ENCODE measurements around the gene POLR2B. TPM values are rescaled to one million over a fixed set of nuclear protein-coding genes. Genes with fewer than 3 reads are reported as not detected.

The POLR2B gene
- total RNA-seq, 1 experiment from 2014 or later, result 129 TPM

- Histone ChIP-seq H4K20me1 (ENCODE audit: insufficient read depth) (no peaks in the 10 kb centered on the region), H3K9me3 (ENCODE audit: control insufficient read depth in 1 of 2, insufficient read depth in 1 of 2, low read depth in 1 of 2, low read length in 2 of 2) (no peaks in the 10 kb centered on the region), H3K4me2 (ENCODE audit: low read length) (no peak overlapping the region), H3K27me3 (ENCODE audit: insufficient read depth, low read length) (no peaks in the 10 kb centered on the region), H3K79me2 (ENCODE audit: insufficient read depth, low read length) (no peaks in the 10 kb centered on the region), H3K9me2 (ENCODE audit: insufficient read depth) (no peaks in the 10 kb centered on the region), H3K9ac (ENCODE audit: low read length) (no peak overlapping the region), H3K27ac (ENCODE audit: low read depth, low read length) (no peak overlapping the region), H3K4me3 (replicated peaks in 1 of 2; ENCODE audit: low read depth in 1 of 2, low read length in 2 of 2) (no peak overlapping the region), H2AFZ (ENCODE audit: low read depth, low read length, poor library complexity, severe bottlenecking) (no peak overlapping the region), H3K4me1 (ENCODE audit: control insufficient read depth in 1 of 2, insufficient read depth in 2 of 2, low read length in 2 of 2) (no peaks in the 10 kb centered on the region), H3K36me3 (ENCODE audit: control insufficient read depth in 1 of 2, insufficient read depth in 2 of 2, low read length in 2 of 2) (peaks cover 7 to 11% of the 10 kb centered on the region in 2 experiments; a peak in 2 of 4 replicates)
- DNase-seq (ENCODE audit: low read depth, low spot score), result no peak
- ChIA-PET CTCF (interaction anchor here (2.4 kb wide), 1 partner anchor 19 kb away, joined by 14 read pairs; the partner anchor contains the start of genes NOA1 and POLR2B), RAD21 (ENCODE audit: low non-redundant PET in 1 of 2, low total read pairs in 2 of 2, uncharacterized antibody in 2 of 2, unreplicated experiment in 2 of 2) (no interaction called here), POLR2A (no interaction called here)
- TF ChIP-seq EZH2 (IDR thresholded peaks at IDR 0.05) (no peak), SIN3A (IDR thresholded peaks at IDR 0.05; ENCODE audit: low read depth) (no peak), SRF (IDR thresholded peaks at IDR 0.05; ENCODE audit: low read depth) (no peak), MAX (IDR thresholded peaks at IDR 0.05) (no peak), ZNF274 (IDR thresholded peaks at IDR 0.05; ENCODE audit: low read depth, low read length) (no peak)
- no peak for ATAC-seq
- BruUV-seq (replicated peaks), result no TSS peak
- intact Hi-C loops (cut with micrococcal nuclease), result no loop called here
Observed at GRCh38 chr4:56959100-56959499, 19.6 kb upstream of the POLR2B start.

GRCh38 chr4:56961107-56961500 is 17.6 kb upstream of the POLR2B start:
- Histone ChIP-seq H2AFZ (ENCODE audit: low read depth, low read length, poor library complexity, severe bottlenecking) (no peak overlapping the region), H3K9ac (ENCODE audit: low read length) (no peak overlapping the region), H3K9me2 (ENCODE audit: insufficient read depth) (no peaks in the 10 kb centered on the region), H3K27me3 (ENCODE audit: insufficient read depth, low read length) (no peaks in the 10 kb centered on the region), H3K4me2 (ENCODE audit: low read length) (no peak overlapping the region), H3K27ac (ENCODE audit: low read depth, low read length) (no peak overlapping the region), H3K36me3 (ENCODE audit: control insufficient read depth in 1 of 2, insufficient read depth in 2 of 2, low read length in 2 of 2) (peaks cover 12 to 23% of the 10 kb centered on the region in 2 experiments; a peak in 3 of 4 replicates), H3K79me2 (ENCODE audit: insufficient read depth, low read length) (no peaks in the 10 kb centered on the region), H3K4me3 (replicated peaks in 1 of 2; ENCODE audit: low read depth in 1 of 2, low read length in 2 of 2) (no peak overlapping the region), H3K4me1 (ENCODE audit: control insufficient read depth in 1 of 2, insufficient read depth in 2 of 2, low read length in 2 of 2) (no peaks in the 10 kb centered on the region), H3K9me3 (ENCODE audit: control insufficient read depth in 1 of 2, insufficient read depth in 1 of 2, low read depth in 1 of 2, low read length in 2 of 2) (no peaks in the 10 kb centered on the region), H4K20me1 (ENCODE audit: insufficient read depth) (no peaks in the 10 kb centered on the region)
- ChIA-PET CTCF (interaction anchor here (0.6 to 2.4 kb wide), 3 partner anchors 9 to 42 kb away, joined by 3 to 14 read pairs (median 3); partner anchors contain the start of genes NOA1 and POLR2B), RAD21 (ENCODE audit: low non-redundant PET in 1 of 2, low total read pairs in 2 of 2, uncharacterized antibody in 2 of 2, unreplicated experiment in 2 of 2) (no interaction called here), POLR2A (interaction anchor here (3.6 kb wide), 1 partner anchor 17 kb away, joined by 16 read pairs; the partner anchor contains the start of gene NOA1)
- ATAC-seq (0 out of 2 replicates have a peak, but pooled peaks have one; percentile 12), DNase-seq (ENCODE audit: low read depth, low spot score) (no peak)
- intact Hi-C loops (cut with micrococcal nuclease), result no loop called here
- BruUV-seq (replicated peaks), result no TSS peak
- TF ChIP-seq ATF3 (IDR thresholded peaks at IDR 0.05) (no peak), CEBPB (IDR thresholded peaks at IDR 0.05; ENCODE audit: low read depth) (no peak), POLR2A (IDR thresholded peaks at IDR 0.05; ENCODE audit: borderline replicate concordance, extremely low read depth, insufficient read depth, insufficient read length) (no peak), CBX3 (IDR thresholded peaks at IDR 0.05; ENCODE audit: low read depth) (no peak), CTCF (IDR thresholded peaks at IDR 0.05 in 2 of 3, conservative IDR thresholded peaks at IDR 0.05 in 1 of 3; ENCODE audit: borderline replicate concordance in 1 of 3, insufficient read depth in 1 of 3, low read depth in 2 of 3, low read length in 2 of 3) (no peak), FOSL1 (IDR thresholded peaks at IDR 0.05; ENCODE audit: low read depth) (no peak)
